Stimulated activated CD4-positive, alpha-beta T cell treated with anti-CD3 and anti-CD28 coated beads, Interleukin-4, amount 100 ng/mL, for 4 hours (primary cell): Measurements from ENCODE around the gene ACTR3.
"Not testable (repeated sequence)": the region's sequence is repeated elsewhere in the genome, so short reads cannot be mapped to it uniquely, and the experiment has no call there.

ENCODE experiments used
- DNase-seq, 2 experiments: peaks; one replicate each; pipeline ENCODE4 v3.0.0-alpha.2; 2020

The ACTR3 gene

GRCh38 chr2:113889471-113890252 lies at the start of gene ACTR3:
Gene ACTR3 (plus strand): TSS chr2:113890089. CDS start chr2:113890280, 191 bp downstream.
- peak; percentile 96 to 97 for DNase-seq

DNA sequence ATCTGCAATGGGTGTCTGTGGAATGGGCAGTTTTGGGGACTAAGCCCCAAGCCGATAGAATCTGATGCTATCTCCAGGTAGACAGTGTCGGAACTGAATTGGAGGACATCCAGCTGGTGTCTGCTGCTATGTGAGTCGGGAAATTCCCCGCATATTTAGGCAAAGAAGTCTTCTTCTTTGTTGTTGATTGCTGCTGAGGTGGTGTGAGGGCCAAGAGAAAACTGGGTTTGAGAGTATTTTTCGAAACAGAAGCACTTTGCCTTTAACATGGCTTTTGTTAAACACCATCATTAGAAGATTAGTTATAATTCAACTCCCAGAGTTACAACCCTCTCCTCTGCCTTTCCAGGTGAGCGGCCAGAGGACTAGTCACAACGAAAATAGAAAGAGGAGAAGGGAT lies 49.4 kb upstream of the ACTR3 start:
- no peak for DNase-seq

GRCh38 chr2:113842919-113843736 lies 46.8 kb upstream of the ACTR3 start:
- no peak for DNase-seq

DNA sequence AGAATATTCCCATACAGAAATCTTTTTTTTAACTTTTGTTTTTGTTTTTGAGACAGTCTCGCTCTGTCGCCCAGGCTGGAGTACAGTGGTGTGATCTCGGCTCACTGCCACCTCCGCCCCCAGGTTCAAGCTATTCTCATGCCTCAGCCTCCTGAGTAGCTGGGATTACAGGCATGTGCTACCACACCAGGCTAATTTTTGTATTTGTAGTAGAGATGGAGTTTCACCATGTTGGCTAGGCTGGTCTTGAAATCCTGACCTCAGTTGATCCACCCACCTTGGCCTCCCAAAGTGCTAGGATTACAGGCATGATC lies 46.2 kb upstream of the ACTR3 start:
- DNase-seq: not testable (repeated sequence)

DNA sequence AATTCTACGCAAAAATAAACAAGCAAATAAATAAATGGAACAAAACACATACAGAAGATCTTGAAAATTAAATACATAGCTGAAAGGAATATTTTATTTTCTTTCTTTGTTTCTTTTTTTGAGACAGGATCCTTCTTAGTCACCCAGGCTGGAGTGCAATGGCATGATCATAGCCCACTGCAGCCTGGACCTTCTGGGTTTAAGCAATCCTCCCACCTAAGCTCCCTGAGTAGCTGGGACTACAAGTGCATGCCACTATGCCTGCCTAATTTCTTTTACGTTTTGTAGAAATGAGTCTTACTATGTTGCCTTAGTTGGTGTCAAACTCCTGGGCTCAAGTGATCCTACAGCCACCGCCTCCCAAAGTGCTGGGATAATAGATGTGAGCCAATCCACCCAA lies 44.6 kb upstream of the ACTR3 start:
- no peak for DNase-seq

GRCh38 chr2:113845796-113846195 lies 44.1 kb upstream of the ACTR3 start:
- DNase-seq: not testable (repeated sequence)

GRCh38 chr2:113846429-113846828 lies 43.5 kb upstream of the ACTR3 start:
- no peak for DNase-seq

DNA sequence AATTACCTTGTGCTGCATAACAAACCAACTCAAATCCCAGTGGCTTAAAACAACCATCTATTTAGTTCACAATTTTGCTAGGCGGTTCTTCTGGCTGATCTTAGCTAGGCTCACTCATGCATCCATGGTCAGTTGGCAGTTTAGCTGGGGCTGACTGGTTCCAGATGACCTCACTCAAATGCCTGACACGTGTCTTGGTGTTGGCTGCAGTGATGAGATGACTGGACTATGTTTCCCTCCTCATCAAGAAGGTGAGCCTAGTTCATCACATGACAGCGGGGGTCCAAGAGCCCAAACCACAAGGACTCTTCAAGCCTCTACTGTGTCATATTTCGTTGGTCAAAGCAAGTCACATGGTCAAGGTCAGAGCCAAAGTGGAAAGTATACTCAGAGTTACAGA lies 42.7 kb upstream of the ACTR3 start:
- DNase-seq: no peak

DNA sequence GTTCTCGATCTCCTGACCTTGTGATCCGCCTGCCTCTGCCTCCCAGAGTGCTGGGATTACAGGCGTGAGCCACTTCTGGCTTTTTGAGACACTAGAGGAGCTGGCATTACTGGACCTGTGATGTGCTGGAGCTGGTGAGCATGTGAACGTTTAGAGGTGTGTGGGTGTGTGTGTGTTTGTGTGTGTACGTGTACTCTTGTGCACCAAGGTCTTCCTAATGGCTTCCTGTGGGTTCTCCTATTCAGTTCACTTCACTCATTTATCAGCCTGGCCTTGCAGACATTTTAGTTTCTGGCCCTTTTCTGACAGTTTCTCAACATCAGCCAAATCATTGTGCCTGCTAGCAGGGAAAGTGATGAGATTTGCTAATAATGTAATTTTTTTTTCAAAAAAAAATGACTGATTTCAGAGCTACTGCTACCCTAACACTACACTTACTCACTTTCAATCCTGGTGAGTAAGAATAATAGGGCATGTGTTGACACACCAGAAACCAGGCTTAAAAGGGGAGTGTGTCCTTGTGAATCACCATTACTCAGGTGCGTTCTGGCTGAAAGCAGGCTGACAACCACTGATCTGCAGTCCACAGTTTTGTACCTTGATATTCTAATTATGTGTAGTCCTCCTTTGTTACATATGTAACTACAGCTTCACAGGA lies 41.0 kb upstream of the ACTR3 start:
- DNase-seq: peak in 1 of 2 experiments; percentile 4

DNA sequence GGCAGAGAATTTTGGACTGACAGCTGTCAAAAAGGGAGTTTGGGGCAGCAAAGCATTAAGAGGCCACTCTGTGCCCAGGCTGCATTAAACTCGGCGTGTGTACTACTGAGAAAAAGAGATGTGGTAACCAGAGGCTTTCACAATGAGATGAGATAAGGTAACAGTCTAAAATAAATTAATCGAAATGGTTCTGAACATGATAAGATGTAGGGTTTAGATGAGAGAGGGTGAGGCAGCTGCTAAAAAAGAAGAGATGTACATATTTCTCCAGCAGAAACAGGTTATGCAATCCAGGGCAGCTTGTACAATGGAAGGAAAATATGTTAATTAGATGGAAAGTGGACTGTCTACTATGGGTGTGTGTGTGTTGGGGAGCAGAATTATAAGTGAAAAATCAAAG lies 39.2 kb upstream of the ACTR3 start:
- no peak for DNase-seq

DNA sequence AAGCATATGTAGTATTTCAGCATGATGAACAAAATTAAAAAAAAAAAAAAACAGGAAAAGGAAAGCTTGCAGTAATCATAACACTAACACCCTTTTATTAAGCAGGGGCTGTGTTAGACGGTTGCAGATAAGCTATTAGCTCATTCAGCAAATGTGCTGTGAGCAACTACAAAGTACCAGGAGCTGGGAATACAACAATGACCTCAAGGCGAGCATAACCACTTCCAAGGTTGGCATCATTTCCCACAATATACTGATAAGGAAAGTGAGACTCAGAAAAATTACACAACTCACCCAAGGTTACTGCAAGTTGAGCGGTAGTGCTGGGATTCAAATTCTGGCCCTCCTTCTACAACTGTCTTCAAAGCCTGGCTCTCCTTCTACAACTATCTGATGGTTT lies 38.2 kb upstream of the ACTR3 start:
- DNase-seq: no peak

- DNase-seq: no peak
Measured at GRCh38 chr2:113854208-113854607, 35.7 kb upstream of the ACTR3 start.

- DNase-seq: no peak
Measured at GRCh38 chr2:113854970-113855740, 34.7 kb upstream of the ACTR3 start.

DNA sequence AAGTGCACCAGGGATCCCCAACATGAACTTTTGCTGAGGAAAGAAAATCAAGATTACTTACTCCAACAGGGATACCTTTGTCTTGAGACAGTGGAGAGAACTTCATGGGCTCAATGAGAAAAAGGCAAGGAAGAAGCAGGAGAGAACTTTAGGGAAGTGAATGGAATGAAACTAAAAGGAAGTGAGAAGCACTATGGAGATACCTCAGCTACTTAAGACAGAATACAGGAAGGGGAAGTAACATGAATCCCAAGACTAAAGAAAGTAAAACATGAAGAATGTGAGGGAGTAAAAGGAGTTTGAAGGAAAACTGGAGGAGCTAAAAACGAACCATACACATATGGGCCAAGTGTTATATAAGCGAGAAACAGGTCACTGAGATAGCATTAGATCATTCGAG lies 32.4 kb upstream of the ACTR3 start:
- no peak for DNase-seq

- DNase-seq: no peak
Measured at GRCh38 chr2:113858764-113859163, 31.1 kb upstream of the ACTR3 start.

- DNase-seq: no peak
Measured at GRCh38 chr2:113861740-113862139, 28.1 kb upstream of the ACTR3 start.

DNA sequence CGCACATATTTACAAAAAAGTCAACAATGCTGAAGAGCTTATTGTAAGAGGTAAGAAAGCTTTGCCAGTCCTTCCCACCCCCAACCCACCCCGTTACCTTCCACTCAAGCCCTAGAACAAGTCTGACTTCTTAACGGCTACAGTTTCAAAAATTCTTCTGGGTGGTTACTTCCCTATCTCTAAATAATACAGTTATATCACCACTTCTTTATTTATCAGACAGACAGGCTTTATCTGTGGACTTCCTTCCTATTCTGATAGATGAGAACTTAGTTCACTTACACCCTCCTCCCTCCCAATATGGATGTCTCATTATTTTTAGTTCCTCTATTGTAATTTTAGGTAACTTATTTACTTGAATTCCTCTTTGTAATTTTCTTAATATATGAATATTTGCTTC lies 26.7 kb upstream of the ACTR3 start:
- DNase-seq: no peak

DNA sequence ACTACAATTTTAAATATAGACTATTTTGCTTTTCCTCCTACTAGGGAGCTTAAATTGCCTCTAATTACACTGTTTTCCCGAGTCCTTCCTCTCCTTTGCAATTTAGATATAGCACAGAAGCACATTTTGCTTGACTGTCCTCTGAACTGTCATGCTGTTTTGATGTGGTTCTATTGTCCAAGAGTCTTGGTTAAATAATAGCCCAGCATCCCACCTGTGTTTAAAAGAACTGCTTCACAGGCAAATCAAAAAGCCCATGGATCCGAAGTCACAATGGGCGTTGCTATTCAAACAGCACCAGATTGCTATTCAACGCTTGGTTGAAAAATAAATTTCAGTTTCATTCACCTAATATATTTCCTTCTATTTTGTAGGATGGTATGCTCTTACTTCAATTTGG lies 22.3 kb upstream of the ACTR3 start:
- DNase-seq: no peak

DNA sequence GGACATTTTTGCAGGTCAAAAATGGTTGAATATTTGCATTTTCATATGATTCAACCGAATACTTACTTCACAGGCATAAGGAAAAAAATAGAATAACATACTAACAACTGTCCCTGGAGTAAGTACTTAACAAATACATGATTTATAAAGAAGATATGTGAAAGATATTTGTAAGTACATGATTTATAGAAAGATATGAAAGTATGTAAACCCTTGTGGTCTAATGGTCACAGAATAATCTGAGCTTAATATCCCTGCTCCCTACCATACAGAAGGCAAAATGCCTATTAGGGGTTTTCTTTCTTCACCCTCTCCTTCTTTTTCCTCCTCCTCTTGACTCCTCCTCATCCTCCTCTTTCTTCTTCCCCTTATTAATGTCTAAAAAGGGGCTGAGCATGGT lies 20.6 kb upstream of the ACTR3 start:
- DNase-seq: no peak

DNA sequence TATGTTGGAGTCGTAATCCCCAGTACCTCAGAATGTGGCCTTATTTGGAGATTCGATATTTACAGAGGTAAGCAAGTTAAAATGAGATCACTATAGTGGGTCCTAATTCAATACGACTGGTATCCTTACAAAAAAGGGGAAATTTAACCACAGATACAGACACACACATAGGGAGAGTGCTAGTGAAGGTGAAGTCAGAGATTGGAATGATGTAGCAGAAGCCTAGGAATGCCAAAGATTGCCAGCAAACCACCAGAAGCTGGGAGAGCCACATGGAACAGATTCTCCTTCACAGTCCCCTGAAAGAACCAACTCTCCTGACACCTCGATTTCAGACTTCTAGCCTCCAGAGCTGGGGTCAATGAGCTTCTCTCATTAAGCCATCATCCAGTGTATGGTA lies 17.7 kb upstream of the ACTR3 start:
- DNase-seq: no peak

- DNase-seq: no peak
Measured at GRCh38 chr2:113873867-113874266, 16.0 kb upstream of the ACTR3 start.

GRCh38 chr2:113875135-113875534 lies 14.8 kb upstream of the ACTR3 start:
- DNase-seq: no peak
